ENCODE results near the gene PCSK7.
A peak's percentile ranks its signal among the peaks of the same experiment; 100 is the strongest.

The PCSK7 gene

GRCh38 chr11:117230999-117231841 is 653 bp downstream of the PCSK7 start:
- DNase-seq (ENCODE audit: low spot score), result peak; percentile 10

GRCh38 chr11:117230286-117230961 is 1.4 kb downstream of the PCSK7 start:
- no peak for DNase-seq (ENCODE audit: low spot score)

- DNase-seq (ENCODE audit: low spot score), result no peak
Observed at GRCh38 chr11:117229931-117230285, 2.0 kb downstream of the PCSK7 start.

GRCh38 chr11:117229411-117229810 is 2.5 kb downstream of the PCSK7 start:
- DNase-seq (ENCODE audit: low spot score), result no peak

GRCh38 chr11:117228091-117228490 is 3.8 kb downstream of the PCSK7 start:
- DNase-seq (ENCODE audit: low spot score), result no peak

- peak; percentile 91 for DNase-seq (ENCODE audit: low spot score)
Observed at GRCh38 chr11:117226388-117227385, 5.2 kb downstream of the PCSK7 start.

GRCh38 chr11:117225553-117226170 is 6.2 kb downstream of the PCSK7 start:
- no peak for DNase-seq (ENCODE audit: low spot score)

GRCh38 chr11:117223741-117224689 is 7.9 kb downstream of the PCSK7 start:
- DNase-seq (ENCODE audit: low spot score), result no peak

GRCh38 chr11:117222991-117223740 is 8.7 kb downstream of the PCSK7 start:
- DNase-seq (ENCODE audit: low spot score), result no peak

- no peak for DNase-seq (ENCODE audit: low spot score)
Observed at GRCh38 chr11:117221775-117222517, 9.9 kb downstream of the PCSK7 start.

GRCh38 chr11:117220999-117221774 is 10.7 kb downstream of the PCSK7 start:
- no peak for DNase-seq (ENCODE audit: low spot score)

GRCh38 chr11:117220568-117220967 is 11.3 kb downstream of the PCSK7 start:
- no peak for DNase-seq (ENCODE audit: low spot score)

- DNase-seq (ENCODE audit: low spot score), result no peak
Observed at GRCh38 chr11:117219995-117220394, 11.9 kb downstream of the PCSK7 start.

- no peak for DNase-seq (ENCODE audit: low spot score)
Observed at GRCh38 chr11:117219455-117219854, 12.4 kb downstream of the PCSK7 start.

- no peak for DNase-seq (ENCODE audit: low spot score)
Observed at GRCh38 chr11:117219001-117219400, 12.9 kb downstream of the PCSK7 start.

- no peak for DNase-seq (ENCODE audit: low spot score)
Observed at GRCh38 chr11:117218133-117218915, 13.5 kb downstream of the PCSK7 start.
